ENCODE measurements around the gene GNB1L.

GRCh38 chr22:19779685-19780268 lies 74.9 kb downstream of the GNB1L start:
- TF ChIP-seq JUNB (IDR thresholded peaks at IDR 0.05) (no peak), ATF2 (IDR thresholded peaks at IDR 0.05; ENCODE audit: low read length) (no peak), CTCF (IDR thresholded peaks at IDR 0.05 in 2 of 3, conservative IDR thresholded peaks at IDR 0.05 in 1 of 3; ENCODE audit: control insufficient read depth in 2 of 3, extremely low read depth in 1 of 3, insufficient read depth in 1 of 3, low read depth in 3 of 3, low read length in 3 of 3) (no peak), NRF1 (conservative IDR thresholded peaks at IDR 0.05; ENCODE audit: low read depth, low read length) (no peak), TAF1 (IDR thresholded peaks at IDR 0.05; ENCODE audit: borderline replicate concordance, low read depth, low read length) (no peak), STAT1 (conservative IDR thresholded peaks at IDR 0.05) (no peak)

All from GM12878 (cell line).